VCaP (cell line): ENCODE results near the gene CD2.

Experiments
- H3K27ac ChIP-seq: fragments of 450-650 bp; 2 replicates; pipeline ENCODE4 v1.5.1; 2017
- TF ChIP-seq, protein P1 (sequence below): fragments of 450-650 bp; conservative IDR thresholded peaks from 2 replicates; pipeline ENCODE4 v1.5.1; 2017; ENCODE audit warnings: mild to moderate bottlenecking, moderate library complexity

The CD2 gene

DNA sequence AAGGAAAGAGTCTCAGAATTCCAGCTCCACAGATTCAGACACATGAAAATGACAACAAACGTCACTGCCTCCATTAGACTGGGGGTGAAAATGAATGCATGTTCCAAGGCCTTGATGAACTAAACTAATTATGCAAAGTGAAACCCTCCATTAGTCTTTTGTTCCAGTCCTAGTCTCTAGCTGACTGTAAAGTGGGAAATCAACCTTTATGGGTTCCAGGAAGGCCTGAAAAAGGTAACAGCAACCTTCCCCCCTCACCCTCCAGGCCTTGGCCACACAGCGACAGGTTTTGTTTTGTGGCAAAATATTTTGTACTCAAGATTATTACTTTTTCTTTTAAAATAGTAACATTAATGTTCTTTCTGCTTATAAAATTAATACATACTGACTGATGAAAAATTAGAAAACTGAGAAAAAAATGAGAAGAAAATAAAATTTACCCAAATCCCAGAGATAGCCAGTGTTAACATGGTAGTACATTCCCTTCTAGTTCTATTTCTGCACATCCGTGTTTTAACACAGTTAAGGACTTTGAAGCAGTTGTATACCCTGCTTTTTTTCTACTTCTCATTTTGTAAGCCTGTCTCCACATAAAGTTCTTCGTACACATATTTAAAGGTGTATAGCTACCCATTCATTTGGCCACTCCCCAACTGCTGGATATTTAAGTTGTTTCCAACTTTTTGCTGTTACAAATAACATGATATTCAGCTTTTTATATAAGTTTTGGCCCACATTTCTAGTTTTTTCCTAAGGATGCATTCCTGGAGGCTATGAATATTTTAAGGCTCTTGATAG, 60.9 kb downstream of the CD2 start:
- H3K27ac ChIP-seq = no peak overlapping the region
- TF ChIP-seq, protein P1, sequence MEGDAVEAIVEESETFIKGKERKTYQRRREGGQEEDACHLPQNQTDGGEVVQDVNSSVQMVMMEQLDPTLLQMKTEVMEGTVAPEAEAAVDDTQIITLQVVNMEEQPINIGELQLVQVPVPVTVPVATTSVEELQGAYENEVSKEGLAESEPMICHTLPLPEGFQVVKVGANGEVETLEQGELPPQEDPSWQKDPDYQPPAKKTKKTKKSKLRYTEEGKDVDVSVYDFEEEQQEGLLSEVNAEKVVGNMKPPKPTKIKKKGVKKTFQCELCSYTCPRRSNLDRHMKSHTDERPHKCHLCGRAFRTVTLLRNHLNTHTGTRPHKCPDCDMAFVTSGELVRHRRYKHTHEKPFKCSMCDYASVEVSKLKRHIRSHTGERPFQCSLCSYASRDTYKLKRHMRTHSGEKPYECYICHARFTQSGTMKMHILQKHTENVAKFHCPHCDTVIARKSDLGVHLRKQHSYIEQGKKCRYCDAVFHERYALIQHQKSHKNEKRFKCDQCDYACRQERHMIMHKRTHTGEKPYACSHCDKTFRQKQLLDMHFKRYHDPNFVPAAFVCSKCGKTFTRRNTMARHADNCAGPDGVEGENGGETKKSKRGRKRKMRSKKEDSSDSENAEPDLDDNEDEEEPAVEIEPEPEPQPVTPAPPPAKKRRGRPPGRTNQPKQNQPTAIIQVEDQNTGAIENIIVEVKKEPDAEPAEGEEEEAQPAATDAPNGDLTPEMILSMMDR = no peak

DNA sequence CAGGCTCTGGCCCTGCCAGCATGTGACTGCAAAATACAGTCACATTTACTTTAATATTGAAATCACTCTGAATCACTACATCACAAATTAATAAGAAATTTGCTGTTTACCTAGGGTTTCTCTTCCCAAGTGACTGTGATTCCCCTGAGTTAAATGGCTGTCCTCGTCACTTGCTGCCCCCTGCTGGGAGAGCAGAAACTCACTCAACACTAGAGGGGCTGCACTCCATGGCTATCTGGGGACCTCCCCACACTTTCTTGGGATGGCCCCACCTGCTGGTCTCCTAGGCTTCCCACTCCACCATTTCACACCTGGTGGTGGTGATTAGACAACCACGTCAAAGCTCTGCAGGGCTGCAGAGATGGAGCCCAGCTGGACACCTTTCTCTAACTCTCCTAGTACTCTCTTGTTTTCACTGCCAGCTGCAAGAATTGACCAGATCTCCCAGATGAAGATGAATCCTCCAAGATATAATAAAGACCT, 63.4 kb downstream of the CD2 start:
- TF ChIP-seq, protein P1 = peak; percentile 81
- H3K27ac ChIP-seq = no peak overlapping the region
